Kidney epithelial cell (primary cell): Measurements from ENCODE around the gene PCNA. TPM values are rescaled to one million over a fixed set of nuclear protein-coding genes. Genes with fewer than 3 reads are reported as not detected.

Experiments used
- DNase-seq: peaks from one replicate; pipeline ENCODE4 v3.0.0-alpha.2; 2010; ENCODE audit warnings: low read depth
- H3K27me3 ChIP-seq: 2 replicates; pipeline ENCODE4 v1.6.0; 2011; ENCODE audit warnings: low read length; ENCODE audit not compliant: control insufficient read depth, insufficient read depth
- H3K36me3 ChIP-seq: 2 replicates; pipeline ENCODE4 v1.5.1; 2011; ENCODE audit warnings: low read length; ENCODE audit not compliant: control insufficient read depth, insufficient read depth
- H3K4me3 ChIP-seq: 2 replicates; pipeline ENCODE4 v1.5.1; 2011; ENCODE audit warnings: low read depth, mild to moderate bottlenecking, control low read depth, low read length
- CTCF ChIP-seq: IDR thresholded peaks from 2 replicates; pipeline ENCODE4 v1.5.1; 2011; ENCODE audit warnings: mild to moderate bottlenecking, moderate library complexity, low read length, control low read depth, inconsistent platforms; ENCODE audit not compliant: insufficient read depth, poor library complexity, severe bottlenecking
- total RNA-seq: library from RNA; depleted of rRNA; stranded (reverse); fragments of >200 nt; gene quantifications from 2 replicates; pipeline ENCODE4 v1.2.3, GENCODE V29; 2015

The PCNA gene
- total RNA-seq, 1 donor from 2014 or later: 89.6 TPM

GRCh38 chr20:5096463-5096862 is 23.3 kb downstream of the PCNA start:
- no peak for DNase-seq
- Histone ChIP-seq H3K4me3 (no peak overlapping the region), H3K27me3 (no peaks in the 10 kb centered on the region), H3K36me3 (peaks cover 1% of the 10 kb centered on the region)
- TF ChIP-seq CTCF: no peak

- no peak for TF ChIP-seq CTCF
- no peaks in the 10 kb centered on the region for H3K27me3 ChIP-seq
- H3K36me3 ChIP-seq: peaks cover 1% of the 10 kb centered on the region
- DNase-seq: no peak
- H3K4me3 ChIP-seq: no peak overlapping the region
These were observed 23.8 kb downstream of the PCNA start for GRCh38 chr20:5095931-5096330.

- H3K36me3 ChIP-seq: peaks cover 1% of the 10 kb centered on the region
- no peaks in the 10 kb centered on the region for H3K27me3 ChIP-seq
- no peak for TF ChIP-seq CTCF
These were observed 24.3 kb downstream of the PCNA start for GRCh38 chr20:5095454-5095853.

GRCh38 chr20:5092765-5093339 is 26.9 kb downstream of the PCNA start:
- no peak for DNase-seq
- Histone ChIP-seq H3K27me3 (no peaks in the 10 kb centered on the region), H3K4me3 (no peak overlapping the region), H3K36me3 (no peaks in the 10 kb centered on the region)
- TF ChIP-seq CTCF: no peak

More at GRCh38 chr20:5095454-5095853, 24.3 kb downstream of the PCNA start:
- DNase-seq: no peak
- no peak overlapping the region for H3K4me3 ChIP-seq

GRCh38 chr20:5091902-5092301 is 27.9 kb downstream of the PCNA start:
- no peak for DNase-seq
- Histone ChIP-seq H3K4me3 (no peak overlapping the region), H3K27me3 (no peaks in the 10 kb centered on the region), H3K36me3 (no peaks in the 10 kb centered on the region)
- TF ChIP-seq CTCF: no peak

- DNase-seq: no peak
- no peak overlapping the region for H3K4me3 ChIP-seq
- no peak for TF ChIP-seq CTCF
- H3K36me3 ChIP-seq: no peaks in the 10 kb centered on the region
- no peaks in the 10 kb centered on the region for H3K27me3 ChIP-seq
These were observed 29.6 kb downstream of the PCNA start for GRCh38 chr20:5090191-5090590.
